Nephron progenitor cell (in vitro differentiated cells): ENCODE results near the gene MRPS12.
"Not testable (repeated sequence)": the region's sequence is repeated elsewhere in the genome, so short reads cannot be mapped to it uniquely, and the experiment has no call there.

ENCODE experiments used
- DNase-seq: peaks from one replicate; pipeline ENCODE4 v3.0.0; 2021
- H3K27ac Mint-ChIP-seq: 2 replicates; pipeline ENCODE4 v1.8.0; 2021; ENCODE audit warnings: mild to moderate bottlenecking, moderate library complexity, mixed read lengths
- H3K27me3 Mint-ChIP-seq: 2 replicates; pipeline ENCODE4 v1.8.0; 2021; ENCODE audit warnings: mild to moderate bottlenecking, low read depth, mixed read lengths; ENCODE audit not compliant: poor library complexity
- H3K36me3 Mint-ChIP-seq: 2 replicates; pipeline ENCODE4 v1.8.0; 2021; ENCODE audit warnings: low read depth, mixed read lengths
- H3K4me1 Mint-ChIP-seq: 2 replicates; pipeline ENCODE4 v1.8.0; 2021; ENCODE audit warnings: mixed read lengths
- H3K4me3 Mint-ChIP-seq: 2 replicates; pipeline ENCODE4 v1.8.0; 2021; ENCODE audit warnings: mild to moderate bottlenecking, moderate library complexity, mixed read lengths
- H3K9me3 Mint-ChIP-seq: 2 replicates; pipeline ENCODE4 v1.8.0; 2021; ENCODE audit warnings: mild to moderate bottlenecking, moderate library complexity, mixed read lengths
- TF ChIP-seq, protein P1 (sequence below): fragments of 200-600 bp; sonication (generic); IDR thresholded peaks from 2 replicates; pipeline ENCODE4 v1.5.0; 2021; ENCODE audit warnings: antibody characterized with exemption

The MRPS12 gene

DNA sequence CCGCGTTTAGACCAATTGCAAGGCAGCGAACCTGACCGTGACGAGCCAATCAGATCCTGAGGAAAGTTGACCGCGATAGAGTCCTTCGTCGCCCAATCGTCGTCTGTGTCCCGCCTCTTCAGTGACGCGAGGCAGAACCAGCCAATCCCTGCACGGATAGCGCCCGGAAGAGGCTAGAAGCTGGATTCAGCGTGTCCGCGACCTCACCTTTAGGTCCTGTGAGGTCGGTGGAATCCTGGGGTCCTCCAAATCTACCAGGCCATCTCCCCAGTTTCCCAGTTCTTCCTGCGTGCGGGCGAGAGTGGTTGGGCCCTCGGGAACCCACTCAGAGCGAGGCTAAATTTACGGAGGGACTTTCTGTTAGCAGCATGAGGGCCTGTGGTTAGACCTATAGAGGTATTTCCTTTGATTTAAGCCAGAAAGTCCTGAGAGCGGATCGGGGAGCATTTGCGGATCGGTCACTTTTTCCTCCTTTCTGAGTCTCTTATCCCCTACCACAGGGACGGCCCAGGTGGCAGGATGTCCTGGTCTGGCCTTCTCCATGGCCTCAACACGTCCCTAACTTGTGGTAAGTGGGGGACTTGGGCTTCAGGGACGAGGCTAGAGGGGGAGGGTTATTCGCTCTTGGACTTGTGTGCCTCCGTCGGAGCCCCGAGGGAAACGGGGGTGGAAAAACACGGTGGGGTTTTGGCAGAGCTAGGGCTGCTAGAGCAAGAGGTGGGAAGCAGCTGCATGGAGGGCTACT, at the start of gene MRPS12:
Gene MRPS12 (plus strand): TSS at position 169 of the 745 bp plus-strand sequence. CDS start 351 bp downstream, at position 520.
- DNase-seq, result peak; percentile 97
- Mint-ChIP-seq H3K27ac (peak within 1 kb of the TSS; percentile 97), H3K4me1 (peaks cover 26% of the 10 kb centered on the region), H3K27me3 (peaks cover 6% of the 10 kb centered on the region), H3K4me3 (peak within 1 kb of the TSS; percentile 98), H3K9me3 (peaks cover 29% of the 10 kb centered on the region), H3K36me3 (peaks cover 56% of the 10 kb centered on the region)
- TF ChIP-seq, protein P1, sequence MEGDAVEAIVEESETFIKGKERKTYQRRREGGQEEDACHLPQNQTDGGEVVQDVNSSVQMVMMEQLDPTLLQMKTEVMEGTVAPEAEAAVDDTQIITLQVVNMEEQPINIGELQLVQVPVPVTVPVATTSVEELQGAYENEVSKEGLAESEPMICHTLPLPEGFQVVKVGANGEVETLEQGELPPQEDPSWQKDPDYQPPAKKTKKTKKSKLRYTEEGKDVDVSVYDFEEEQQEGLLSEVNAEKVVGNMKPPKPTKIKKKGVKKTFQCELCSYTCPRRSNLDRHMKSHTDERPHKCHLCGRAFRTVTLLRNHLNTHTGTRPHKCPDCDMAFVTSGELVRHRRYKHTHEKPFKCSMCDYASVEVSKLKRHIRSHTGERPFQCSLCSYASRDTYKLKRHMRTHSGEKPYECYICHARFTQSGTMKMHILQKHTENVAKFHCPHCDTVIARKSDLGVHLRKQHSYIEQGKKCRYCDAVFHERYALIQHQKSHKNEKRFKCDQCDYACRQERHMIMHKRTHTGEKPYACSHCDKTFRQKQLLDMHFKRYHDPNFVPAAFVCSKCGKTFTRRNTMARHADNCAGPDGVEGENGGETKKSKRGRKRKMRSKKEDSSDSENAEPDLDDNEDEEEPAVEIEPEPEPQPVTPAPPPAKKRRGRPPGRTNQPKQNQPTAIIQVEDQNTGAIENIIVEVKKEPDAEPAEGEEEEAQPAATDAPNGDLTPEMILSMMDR, result no peak

DNA sequence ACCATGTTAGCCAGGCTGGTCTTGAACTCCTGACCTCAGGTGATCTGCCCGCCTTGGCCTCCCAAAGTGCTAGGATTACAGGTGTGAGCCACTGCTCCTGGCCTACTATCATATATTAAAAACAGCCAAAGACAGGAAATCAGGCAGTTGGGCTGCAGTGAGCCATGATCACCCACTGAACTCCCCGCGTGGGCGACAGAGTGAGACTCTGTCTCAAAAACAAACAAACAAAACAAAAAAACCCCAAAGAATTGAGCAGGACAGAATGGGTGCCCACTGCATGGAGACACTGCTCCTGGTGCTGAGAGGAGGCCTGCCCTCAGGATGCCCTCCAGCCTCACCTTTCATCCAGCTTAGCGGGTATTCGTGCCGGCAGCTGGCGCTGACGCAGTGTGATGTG, 47.5 kb upstream of the MRPS12 start:
- no peaks in the 10 kb centered on the region for H3K9me3 Mint-ChIP-seq
- H3K27ac Mint-ChIP-seq, result peak overlapping the region; percentile 92
- no peak overlapping the region for H3K4me3 Mint-ChIP-seq
- H3K27me3 Mint-ChIP-seq, result peaks cover 2% of the 10 kb centered on the region
- peaks cover 5% of the 10 kb centered on the region for H3K36me3 Mint-ChIP-seq
- no peak for DNase-seq
- TF ChIP-seq, protein P1, result no peak
- H3K4me1 Mint-ChIP-seq, result peaks cover 26% of the 10 kb centered on the region

DNA sequence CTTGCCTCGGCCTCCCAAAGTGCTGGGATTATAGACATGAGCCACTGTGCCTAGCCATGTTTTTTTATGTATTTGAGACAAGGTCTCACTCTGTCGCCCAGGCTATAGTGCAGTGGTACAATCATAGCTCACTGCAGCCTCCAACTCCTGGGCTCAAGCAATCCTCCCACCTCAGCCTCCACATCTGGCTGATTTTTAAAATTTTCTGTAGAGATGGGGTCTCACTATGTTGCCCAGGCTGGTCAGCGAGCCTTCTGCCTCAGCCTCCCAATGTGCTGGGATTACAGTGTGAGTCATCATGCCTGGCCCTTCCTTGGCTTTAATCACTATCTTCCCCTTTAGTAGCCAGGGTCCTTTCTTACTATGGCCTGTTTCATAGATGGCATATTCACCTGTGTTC, 46.1 kb upstream of the MRPS12 start:
- H3K4me3 Mint-ChIP-seq, DNase-seq, H3K36me3 Mint-ChIP-seq, H3K27ac Mint-ChIP-seq, H3K9me3 Mint-ChIP-seq, H3K27me3 Mint-ChIP-seq: not testable (repeated sequence)
- H3K4me1 Mint-ChIP-seq, result peaks cover 18% of the 10 kb centered on the region

DNA sequence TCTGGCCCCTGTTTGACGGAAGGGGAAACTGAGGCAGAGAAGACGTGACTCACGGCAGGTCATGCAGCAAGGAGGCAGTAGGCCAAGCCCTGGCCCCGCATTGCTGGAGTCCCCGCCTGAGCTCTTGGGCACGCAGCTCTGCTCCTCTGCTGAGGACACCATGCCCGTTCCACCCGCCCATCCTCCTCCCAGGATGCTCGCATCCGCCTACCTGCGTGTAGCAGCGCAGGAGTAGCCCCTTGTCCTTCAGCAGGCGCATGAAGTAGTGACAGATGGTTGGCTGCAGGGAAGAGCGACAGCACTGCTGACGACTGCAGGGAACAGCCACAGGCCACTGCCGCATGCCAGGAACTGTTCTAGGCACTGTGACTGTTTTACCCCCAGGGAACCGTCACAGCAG, 41.9 kb upstream of the MRPS12 start:
- DNase-seq, result no peak
- Mint-ChIP-seq H3K4me3 (no peak overlapping the region), H3K27ac (no peak overlapping the region), H3K27me3 (peaks cover 2% of the 10 kb centered on the region), H3K36me3 (no peaks in the 10 kb centered on the region), H3K4me1 (no peaks in the 10 kb centered on the region), H3K9me3 (no peaks in the 10 kb centered on the region)
- TF ChIP-seq, protein P1, result no peak

DNA sequence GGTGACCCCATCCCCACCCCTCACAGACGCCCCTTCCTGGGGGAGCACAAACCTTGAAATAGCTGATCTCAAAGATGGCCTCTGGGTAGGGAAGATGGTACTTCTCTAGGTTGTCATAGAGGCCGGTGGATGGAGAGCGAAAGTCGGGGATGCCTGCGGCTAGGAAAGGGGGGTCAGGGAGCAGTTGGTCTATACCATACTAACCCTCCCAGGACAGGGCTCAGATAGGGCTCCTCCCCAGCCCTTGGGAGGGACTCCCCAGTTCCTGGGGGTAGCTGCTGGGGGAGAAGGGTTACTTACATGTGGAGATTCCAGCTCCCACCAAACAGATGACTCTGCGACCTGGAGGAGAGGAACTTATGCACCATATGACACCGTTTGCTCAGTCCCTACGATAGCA, 40.9 kb upstream of the MRPS12 start:
- H3K4me1 Mint-ChIP-seq, result peaks cover 4% of the 10 kb centered on the region
- H3K4me3 Mint-ChIP-seq, result no peak overlapping the region
- H3K9me3 Mint-ChIP-seq, result no peaks in the 10 kb centered on the region
- no peaks in the 10 kb centered on the region for H3K36me3 Mint-ChIP-seq
- no peak for DNase-seq
- TF ChIP-seq, protein P1, result no peak
- peaks cover 1% of the 10 kb centered on the region for H3K27me3 Mint-ChIP-seq
- H3K27ac Mint-ChIP-seq, result no peak overlapping the region

DNA sequence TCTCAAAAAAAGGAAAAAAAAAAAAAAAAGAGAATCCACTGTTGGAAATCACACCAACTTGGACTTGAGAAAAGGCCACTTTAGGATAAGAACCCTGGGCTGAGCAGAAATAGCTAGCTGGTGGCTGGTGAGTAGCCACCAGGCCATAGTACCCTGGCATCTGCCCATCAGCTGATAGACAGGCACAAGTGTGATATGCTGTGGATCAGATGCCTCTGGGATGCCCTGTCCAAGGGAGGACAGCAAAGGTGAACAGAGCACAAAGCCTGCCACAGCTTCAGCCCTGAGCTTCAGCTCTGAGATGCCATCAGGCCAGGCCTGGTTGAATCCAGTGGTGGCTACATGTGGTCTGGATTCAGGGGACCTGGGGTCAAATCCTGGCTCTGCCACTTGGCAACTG, 40.1 kb upstream of the MRPS12 start:
- TF ChIP-seq, protein P1, result no peak
- Mint-ChIP-seq H3K4me3 (no peak overlapping the region), H3K27me3 (no peaks in the 10 kb centered on the region), H3K27ac (no peak overlapping the region), H3K36me3 (no peaks in the 10 kb centered on the region), H3K4me1 (peaks cover 5% of the 10 kb centered on the region), H3K9me3 (no peaks in the 10 kb centered on the region)
- DNase-seq, result no peak
